NCI-H526 (cell line): Measurements from ENCODE around the gene MIPOL1.
"Not testable (repeated sequence)": the region's sequence is repeated elsewhere in the genome, so short reads cannot be mapped to it uniquely, and the experiment has no call there.

Experiments used
- DNase-seq, 2 experiments: peaks; one replicate each; lab custom pipeline; 2025; lab: John Stamatoyannopoulos, UW

The MIPOL1 gene

DNA sequence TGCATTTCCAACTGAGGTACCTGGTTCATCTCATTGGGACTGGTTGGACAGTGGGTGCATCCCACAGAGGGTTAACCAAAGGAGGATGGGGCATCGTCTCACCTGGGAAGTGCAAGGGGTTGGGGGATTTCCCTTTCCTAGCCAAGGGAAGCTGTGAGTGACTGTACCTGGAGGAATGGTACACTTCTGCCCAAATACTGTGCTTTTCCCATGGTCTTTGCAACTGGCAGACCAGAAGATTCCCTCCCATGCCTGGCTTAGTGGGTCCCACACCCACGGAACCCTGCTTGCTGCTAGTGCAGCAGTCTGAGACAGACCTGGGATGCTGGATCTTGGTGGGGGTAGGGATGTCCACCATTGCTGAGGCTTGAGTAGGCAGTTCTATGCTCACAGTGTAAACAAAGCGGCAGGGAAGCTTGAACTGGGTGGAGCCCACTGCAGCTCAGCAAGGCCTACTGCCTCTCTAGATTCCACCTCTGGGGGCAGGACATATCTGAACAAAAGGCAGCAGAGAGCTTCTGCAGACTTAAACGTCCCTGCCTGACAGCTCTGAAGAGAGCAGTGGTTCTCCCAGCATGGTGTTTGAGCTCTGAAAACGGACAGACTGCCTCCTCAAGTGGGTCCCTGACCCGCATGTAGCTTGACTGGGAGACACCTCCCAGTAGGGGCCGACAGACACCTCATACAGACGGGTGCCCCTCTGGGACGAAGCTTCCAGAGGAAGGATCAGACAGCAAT lies 9.7 kb upstream of the MIPOL1 start:
- not testable (repeated sequence) for DNase-seq

DNA sequence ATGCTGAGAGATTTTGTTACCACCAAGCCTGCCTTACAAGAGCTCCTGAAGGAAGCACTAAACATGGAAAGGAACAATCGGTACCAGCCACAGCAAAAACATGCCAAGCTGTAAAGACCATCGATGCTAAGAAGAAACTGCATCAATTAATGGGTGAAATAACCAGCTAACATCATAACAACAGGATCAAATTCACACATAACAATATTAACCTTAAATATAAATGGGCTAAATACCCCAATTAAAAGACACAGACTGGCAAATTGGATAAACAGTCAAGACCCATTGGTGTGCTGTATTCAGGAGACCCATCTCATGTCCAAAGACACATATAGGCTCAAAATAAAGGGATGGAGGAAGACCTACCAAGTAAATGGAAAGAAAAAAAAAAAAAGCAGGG lies 8.0 kb upstream of the MIPOL1 start:
- not testable (repeated sequence) for DNase-seq

DNA sequence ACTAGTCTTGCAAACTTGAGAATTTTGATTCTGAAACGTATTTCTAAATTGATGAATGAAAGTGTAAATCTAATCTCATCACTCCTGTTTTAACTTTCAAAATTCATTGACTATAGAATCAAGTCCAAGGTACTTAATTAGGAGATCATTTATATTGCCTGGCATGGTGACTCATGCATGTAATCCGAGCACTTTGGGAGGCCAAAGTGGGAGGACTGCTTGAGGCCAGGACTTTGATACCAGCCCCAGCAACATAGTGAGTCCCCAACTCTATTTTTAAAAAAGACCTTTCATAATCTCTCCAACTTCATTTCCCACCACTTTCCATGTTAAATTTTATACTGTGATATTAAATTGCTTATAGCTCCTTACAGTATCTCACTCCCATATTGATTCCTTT lies 3.0 kb upstream of the MIPOL1 start:
- no peak for DNase-seq

DNA sequence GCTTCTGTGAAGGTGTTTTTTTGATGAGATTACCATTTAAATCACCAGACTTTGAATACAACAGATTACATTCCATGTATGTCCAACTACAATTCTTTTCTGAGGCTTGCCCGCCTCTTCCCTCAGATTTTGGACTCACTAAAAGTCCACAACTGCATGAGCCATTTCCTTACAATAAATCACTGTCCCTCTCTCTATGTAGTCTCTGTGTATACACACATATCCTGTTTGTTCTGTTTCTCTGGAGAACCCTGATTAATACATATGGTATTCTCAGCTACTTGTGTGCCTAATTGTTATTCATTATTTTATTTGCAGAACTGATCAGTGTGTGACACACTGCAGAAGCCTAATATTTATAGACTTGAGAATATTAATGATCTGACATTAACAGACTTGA lies 2.4 kb upstream of the MIPOL1 start:
- DNase-seq: no peak

DNA sequence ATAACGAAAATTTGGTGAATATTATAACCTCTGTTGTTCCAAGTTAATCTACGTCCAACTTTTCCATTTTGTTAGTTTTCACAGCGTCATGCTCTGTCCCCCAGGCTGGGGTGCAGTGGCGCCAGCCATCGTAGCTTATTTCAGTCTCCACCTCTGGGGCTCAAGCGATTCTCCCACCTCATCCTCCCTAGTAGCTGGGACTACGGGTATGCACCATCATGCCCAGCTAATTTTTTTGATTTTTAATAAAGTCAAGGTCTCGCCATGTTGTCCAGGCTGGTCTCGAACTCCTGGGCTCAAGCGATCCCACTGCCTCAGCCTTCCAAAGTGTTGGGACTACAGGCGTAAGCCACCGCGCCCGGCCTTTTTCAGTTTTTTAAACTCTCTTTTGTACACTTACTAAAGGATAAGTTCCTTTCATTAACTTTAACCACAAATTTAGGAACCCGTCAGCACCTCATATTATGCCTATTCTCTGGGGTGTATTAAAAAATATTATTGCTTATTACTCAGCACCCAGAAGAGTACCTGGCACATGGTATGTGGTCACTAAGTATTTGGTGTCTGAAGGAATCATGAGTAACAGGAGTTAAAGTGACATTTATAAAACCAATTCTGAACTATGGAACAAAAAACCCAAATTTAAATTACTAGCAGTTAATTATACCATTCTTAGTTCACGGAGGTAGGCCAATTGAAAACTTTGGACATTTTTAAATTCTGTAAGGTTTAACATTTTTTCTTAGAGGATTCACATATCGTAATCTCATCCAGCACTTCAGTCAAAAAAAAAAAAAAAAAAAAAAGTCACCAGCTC lies 925 bp upstream of the MIPOL1 start:
- no peak for DNase-seq

DNA sequence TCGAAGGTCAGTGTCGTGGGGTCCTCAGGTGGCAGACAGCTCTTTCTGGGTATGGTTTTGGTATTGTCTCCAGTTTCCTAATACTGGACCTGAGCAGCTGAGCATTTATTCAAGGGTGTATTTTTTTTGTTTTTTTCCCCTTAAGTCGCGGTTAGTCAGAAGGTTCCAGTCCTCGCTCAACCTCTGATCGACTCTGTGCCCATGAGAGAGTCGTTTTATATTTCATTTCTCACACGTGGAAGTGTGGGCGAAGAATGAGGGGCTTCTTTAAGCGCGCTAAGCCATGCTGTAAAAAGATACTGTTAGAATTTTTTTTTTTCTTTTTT lies 499 bp downstream of the MIPOL1 start:
- DNase-seq: no peak

DNA sequence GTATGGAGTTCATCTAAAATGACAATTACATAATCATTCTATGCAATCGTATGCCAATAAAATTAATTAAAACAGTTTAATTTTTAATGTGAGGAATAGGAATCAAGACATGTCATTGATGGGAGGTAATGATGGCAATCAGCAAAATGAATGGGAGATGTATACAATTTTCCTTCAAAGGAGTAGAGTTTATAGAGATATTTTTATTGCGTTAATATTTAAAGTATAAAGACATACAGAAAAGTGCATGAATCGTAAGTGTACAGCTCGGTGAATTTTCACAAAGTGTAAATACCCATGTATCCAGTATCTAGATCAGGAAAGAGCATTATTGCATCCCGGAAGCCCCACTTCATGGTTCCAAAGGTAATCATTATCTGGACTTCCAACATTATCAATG lies 1.2 kb downstream of the MIPOL1 start:
- DNase-seq: no peak

DNA sequence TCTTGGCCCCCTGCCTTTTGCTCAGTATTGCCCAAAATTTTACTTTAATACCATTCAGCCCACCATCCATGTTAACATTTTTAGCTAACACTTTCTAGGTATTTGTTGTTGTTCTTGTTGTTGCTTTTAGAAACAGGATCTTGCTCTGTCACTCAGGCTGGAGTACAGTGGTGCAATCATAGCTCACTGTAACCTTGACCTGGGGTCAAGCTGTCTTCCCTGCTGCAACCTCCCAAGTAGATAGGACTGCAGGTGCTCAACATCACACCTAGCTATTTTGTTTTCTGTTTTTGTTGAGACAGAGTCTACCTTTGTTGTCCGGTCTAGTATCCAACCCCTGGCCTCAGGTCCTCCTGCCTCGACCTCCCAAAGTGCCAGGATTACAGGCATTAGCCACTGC lies 4.0 kb downstream of the MIPOL1 start:
- no peak for DNase-seq

DNA sequence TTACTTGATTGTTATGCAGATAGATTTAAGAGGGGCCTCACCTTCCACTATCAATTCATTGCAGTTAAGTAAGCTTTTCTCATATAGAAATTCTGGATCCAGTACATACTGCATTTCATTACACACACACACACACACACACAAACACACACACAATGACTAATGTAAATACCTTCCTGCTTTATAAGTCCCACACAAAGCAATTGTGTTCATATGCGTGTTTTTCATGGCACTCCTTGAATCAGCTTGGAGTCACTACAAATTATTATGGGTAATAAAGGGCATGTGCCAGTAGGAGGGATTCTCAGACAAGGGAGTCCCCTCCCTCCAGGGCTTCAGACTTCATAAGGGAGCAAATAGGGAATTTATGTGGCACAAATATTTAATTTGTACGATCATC lies 4.5 kb downstream of the MIPOL1 start:
- no peak for DNase-seq

DNA sequence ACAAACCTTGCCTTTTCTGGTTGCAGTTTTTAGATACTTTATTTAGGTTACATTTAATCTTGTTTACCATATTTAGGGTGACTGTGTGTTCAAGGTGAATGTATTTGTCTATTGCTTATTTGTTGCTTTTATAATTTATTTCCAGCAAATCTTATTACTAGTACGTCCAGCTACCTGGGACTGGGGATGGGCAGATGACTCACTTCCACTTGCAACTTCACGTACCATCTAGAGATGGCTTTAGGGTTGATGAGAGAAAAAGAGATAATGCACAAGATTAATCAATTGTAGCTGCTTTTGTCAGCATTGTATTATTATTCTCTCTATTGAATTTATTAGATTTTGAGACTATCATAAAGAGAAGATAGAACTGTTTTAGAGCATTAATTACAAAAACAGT lies 5.1 kb downstream of the MIPOL1 start:
- no peak for DNase-seq

DNA sequence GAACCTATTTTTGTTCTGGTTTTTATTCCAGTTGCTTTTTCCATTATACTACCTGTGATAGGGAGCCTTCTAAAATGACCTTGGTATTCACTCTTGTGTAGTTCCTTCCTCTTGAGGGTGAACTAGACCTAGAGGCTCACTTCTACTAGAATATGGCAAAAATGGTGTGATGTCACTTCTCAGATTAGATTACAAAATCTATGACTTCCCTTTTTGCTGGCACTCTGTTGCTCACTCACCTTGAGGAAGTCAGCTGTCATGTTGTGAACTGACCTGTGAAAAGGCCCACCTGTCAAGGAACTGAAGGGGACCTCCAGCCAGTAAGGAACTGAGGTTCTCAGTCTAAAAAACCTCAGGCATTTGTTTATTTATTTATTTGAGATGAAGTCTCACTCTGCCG lies 5.7 kb downstream of the MIPOL1 start:
- DNase-seq: no peak

DNA sequence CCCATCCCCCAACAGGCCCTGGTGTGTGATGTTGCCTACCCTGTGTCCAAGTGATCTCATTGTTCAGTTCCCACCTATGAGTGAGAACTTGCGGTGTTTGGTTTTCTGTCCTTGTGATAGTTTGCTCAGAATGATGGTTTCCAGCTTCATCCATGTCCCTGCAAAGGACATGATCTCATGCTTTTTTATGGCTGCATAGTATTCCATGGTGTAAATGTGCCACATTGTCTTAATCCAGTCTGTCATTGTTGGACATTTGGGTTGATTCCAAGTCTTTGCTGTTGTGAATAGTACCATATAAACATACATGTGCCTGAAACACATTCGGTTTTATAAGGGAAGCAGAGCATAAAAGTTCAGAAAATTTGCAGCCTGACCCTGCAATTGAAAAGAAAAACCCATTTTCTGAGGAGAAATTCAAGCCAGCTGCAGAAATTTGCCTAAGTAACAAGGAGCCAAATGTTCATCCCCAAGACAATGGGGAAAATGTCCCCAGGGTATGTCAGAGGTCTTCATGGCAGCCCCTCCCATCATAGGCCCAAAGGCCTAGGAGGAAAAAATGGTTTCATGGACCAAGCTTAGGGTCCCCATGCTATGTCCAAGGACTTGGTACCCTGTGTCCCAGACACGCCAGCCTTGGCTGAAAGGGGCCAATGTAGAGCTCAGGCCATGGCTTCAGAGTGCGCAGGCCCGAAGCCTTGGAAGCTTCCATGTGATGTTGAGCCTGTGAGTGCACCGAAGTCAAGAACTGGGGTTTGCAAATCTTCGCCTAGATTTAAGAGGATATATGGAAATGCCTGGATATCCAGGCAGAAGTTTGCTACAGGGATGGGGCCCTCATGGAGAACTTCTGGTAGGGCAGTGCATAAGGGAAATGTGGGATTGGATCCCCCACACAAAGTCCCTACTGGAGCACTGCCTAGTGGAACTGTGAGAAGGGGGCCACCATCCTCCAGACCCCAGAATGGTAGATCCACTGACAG lies 8.2 kb downstream of the MIPOL1 start:
- DNase-seq: not testable (repeated sequence)

DNA sequence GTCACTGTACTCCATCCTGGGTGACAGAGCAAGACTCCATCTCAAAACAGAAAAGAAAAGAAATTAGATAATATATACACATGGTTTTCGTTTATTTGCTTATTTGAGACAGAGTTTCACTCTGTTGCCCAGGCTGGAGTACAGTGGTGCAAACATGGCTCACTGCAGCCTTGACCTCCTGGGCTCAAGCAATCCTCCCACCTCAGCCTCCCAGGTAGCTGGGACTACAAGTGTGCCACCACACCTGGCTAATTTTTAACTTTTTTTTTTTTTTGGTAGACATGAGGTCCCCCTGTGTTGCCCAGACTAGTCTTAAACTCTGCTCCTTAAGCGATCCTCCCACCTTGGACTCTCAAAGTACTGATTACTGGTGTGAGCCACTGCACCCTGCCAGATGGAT lies 11.9 kb downstream of the MIPOL1 start:
- DNase-seq: not testable (repeated sequence)

DNA sequence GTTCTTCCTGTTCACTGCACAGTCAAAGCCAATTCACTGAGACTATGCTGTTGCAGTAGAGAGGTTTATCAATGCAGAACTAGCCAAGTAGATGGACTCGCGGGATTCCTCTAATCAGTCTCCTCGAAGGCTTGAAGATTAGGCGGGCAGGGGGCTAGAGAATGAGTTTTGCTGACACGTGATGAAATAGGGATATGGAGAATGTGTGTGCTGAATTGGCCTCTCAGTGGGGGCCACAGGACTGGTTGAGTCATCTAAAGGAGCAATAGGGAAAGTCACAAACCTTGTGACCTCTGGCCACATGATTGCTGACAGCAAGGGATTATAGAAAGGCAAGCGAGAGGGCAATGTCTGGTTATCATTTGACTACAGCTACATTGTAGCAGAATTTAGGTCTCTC lies 12.7 kb downstream of the MIPOL1 start:
- no peak for DNase-seq

DNA sequence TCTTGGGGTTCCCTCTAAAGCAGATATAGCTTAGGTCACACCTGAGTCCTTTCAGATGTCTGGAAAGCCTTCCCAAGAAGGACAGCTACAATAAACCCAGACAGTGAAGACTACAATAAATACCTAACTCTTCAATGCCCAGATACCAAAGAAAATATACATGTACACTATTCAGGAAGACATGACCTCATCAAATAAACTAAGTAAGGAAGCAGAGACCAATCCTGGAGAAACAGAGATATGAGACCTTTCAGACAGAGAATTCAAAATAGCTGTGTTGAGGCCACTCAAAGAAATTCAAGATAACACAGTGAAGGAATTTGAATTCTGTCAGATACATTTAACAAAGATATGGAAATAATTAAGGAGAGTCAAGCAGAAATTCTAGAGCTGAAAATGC lies 15.3 kb downstream of the MIPOL1 start:
- DNase-seq: no peak

DNA sequence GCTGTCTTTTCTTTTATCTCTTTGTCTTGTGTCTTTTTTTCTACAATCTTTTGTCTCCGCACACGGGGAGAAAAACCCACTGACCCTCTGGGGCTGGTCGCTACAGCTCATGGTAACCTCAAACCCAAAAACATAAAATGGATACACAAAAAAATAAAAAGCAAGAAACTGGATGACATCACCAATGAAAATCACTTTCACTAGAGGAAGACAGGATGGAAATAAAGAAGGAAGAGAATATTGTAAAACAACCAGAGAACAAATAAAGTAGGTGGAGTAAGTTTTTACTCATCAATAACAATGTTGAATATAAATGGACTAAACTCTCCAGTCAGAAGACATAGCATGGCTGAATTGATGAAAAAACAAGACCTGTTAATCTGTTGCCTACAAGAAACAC lies 17.6 kb downstream of the MIPOL1 start:
- DNase-seq: no peak

DNA sequence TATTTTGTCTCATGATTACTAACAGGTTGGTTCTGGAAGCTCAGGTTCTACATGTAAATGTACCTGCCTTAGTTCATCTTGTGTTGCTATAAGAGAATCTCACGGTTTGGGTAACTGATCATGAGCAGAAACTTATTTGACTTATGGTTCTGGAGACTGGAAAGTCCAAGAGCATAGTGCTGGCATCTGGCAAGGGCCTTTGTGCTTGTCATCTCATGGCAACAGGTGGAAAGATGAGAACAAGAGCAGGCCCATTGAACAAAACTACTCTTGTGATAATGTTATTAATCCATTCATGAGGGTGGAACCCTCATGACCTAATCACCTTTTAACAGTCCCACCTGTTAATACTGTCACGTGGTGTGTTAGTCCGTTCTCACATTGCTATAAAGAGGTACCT lies 23.3 kb downstream of the MIPOL1 start:
- no peak for DNase-seq

DNA sequence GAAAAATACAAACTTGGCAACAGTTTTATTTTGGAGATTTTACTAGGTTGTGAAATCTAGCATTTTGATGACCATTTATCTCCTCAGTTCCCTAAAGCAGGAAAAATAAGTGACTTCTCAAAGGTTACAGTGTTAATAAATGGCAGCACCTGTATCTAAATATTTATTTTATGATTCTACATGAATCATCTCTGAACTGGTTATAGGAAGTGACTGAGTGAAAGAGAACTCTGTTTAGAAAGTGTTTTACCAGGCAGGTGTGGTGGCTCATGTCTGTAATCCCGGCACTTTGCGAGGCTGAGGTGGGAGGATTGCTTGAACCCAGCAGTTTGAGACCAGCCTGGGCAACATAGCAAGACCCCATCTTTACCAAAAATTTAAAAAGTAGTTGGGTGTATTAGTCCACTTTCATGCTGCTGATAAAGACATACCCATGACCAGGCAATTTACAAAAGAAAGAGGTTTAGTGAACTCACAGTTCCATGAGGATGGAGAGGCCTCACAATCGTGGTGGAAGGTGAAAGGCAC lies 26.3 kb downstream of the MIPOL1 start:
- no peak for DNase-seq

DNA sequence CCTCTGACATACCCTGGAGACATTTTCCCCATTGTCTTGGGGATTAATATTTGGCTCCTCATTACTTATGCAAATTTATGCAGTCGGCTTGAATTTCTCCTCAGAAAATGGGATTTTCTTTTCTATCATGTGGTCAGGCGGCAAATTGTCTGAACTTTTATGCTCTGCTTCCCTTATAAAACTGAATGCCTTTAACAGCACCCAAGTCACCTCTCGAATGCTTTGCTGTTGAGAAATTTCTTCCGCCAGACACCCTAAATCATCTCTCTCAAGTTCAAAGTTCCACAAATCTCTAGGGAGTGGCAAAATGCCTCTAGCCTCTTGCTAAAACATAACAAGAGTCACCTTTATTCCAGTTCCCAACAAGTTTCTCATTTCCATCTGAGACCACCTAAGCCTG lies 27.9 kb downstream of the MIPOL1 start:
- DNase-seq: not testable (repeated sequence)

DNA sequence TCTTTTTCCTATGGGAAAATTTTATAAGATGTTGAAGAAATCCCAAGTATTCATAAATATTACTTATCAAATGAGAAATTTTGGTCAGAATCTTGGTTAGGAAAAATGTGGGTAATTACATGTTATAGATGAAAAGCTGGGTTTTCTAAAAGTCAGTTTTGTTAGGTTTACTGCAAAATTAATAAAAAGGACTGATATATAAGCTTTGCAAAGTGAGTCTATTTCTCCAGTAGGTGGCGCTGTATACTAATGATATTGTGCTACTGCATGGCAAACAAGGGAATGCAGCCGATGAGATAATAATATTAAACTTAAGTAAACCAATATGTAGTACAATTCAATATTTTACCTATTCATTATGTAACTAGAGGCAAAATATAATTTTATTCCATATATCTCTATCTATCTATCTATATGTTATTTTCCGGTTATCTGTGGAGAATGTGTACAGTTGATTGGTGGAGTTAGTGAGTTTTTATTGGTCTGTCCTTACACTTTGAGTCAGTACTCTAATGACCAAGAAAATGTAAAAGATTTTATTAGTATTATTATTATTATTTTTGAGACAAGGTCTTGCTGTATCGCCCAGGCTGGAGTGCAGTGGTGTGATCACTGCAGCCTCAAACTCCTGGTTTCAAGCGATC lies 32.9 kb downstream of the MIPOL1 start:
- peak; percentile 29 to 82 for DNase-seq

DNA sequence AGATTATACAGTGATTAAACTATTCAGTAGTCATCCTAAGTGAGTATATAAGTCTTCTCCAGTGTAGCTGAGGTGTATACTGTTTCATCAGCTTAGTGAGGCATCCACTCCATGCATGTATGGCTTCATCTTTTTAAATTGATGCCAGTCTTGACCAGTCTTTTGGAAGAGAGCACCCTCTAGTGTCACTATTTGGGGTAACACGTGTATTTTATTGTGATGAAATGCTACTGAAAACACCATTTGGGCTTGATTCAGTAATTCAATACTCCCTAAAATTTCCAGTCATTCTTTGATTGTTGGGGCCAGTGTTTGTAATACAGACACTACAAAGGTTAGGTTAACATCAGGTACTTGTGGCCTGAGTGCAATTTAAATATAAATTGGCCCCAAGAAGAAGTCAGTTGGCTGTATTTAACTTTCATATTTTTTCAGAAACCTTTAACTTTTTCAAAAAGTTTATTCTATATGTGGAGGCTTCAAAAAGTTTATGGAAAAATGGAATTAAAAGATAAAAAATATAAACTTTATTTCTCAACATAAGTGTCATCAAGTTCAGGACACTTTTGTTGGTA lies 35.3 kb downstream of the MIPOL1 start:
- peak in 1 of 2 experiments; percentile 73 for DNase-seq
